Pulmonary artery endothelial cell (primary cell): ENCODE measurements around the gene CAND2. TPM values are rescaled to one million over a fixed set of nuclear protein-coding genes. Genes with fewer than 3 reads are reported as not detected.
"Not testable (repeated sequence)": the region's sequence is repeated elsewhere in the genome, so short reads cannot be mapped to it uniquely, and the experiment has no call there.

ENCODE experiments used
- DNase-seq: peaks from one replicate; pipeline ENCODE4 v3.0.0-alpha.2; 2011; ENCODE audit warnings: low read depth, low spot score
- total RNA-seq: library from RNA; depleted of rRNA; stranded (reverse); fragments of >200 nt; gene quantifications from 2 replicates; pipeline ENCODE4 v1.2.3, GENCODE V29; 2014

CAND2 gene
- total RNA-seq, 1 donor from 2014 or later = 3.3 TPM

DNA sequence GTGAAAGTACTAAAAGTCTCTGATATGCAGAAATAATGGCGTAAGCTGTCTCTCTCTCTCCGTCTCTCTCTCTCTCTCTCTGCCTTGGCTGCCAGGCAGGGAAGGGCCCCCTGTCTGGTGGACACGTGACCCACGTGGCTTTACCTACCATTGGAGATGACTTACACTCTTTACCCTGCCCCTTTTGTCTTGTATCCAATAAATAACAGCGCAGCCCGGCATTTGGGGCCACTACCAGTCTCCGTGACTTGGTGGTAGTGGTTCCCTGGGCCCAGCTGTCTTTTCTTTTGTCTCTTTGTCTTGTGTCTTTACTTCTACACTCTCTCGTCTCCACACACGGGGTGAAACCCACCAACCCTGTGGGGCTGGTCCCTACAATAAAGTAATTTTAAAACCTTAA is 25.2 kb upstream of the CAND2 start:
- DNase-seq = no peak

- no peak for DNase-seq
Observed at GRCh38 chr3:12772462-12772861, 24.0 kb upstream of the CAND2 start.

DNA sequence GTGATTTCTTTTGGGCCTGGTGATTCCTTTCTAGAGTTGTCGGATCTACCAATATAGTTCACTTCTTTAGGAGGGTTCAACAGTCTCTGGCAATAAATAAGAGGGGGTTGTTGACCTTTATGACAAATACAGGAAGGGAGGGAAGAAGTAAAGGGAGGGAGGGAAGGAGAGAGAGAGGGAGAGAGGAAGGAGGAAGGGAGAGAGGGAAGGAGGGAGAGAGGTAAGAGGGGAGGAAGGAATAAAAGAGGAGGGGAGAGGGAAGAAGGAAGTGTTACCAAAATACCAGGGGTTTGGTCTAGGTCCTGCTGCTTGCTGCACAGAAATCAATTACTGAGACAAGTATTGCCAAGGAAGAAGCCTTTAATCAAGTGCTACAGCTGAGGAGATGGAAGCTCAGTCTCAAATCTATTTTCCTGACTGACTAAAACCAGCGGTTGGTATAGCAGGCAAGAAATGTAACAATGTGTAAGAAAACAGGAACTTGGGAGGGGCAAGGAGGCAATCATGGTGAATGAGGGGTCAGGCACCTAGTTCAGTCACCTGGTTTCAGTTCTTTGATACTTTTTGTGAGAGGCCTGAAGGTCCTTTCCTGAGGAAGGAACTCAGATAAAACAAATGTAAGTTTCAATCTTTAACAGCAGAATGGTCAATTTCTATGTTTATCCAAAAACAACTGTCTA is 23.3 kb upstream of the CAND2 start:
- no peak for DNase-seq

- no peak for DNase-seq
Observed at GRCh38 chr3:12773710-12774086, 22.8 kb upstream of the CAND2 start.

- DNase-seq = no peak
Observed at GRCh38 chr3:12774619-12775018, 21.9 kb upstream of the CAND2 start.

GRCh38 chr3:12775226-12775625 is 21.3 kb upstream of the CAND2 start:
- no peak for DNase-seq

DNA sequence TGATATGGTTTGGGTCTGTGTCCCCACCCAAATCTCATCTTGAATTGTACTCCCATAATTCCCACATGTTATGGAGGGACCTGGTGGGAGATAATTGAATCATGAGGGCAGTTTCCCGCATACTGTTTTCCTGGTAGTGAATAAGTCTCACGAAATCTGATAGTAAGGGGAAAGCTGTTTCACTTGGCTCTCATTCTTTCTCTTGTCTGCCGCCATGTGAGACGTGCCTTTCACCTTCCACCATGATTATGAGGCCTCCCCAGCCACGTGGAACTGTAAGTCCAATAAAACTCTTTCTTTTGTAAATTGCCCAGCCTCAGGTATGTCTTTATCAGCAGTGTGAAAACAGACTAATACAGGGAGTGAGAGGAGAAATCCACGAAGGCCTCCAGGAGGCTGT is 20.5 kb upstream of the CAND2 start:
- DNase-seq = not testable (repeated sequence)

DNA sequence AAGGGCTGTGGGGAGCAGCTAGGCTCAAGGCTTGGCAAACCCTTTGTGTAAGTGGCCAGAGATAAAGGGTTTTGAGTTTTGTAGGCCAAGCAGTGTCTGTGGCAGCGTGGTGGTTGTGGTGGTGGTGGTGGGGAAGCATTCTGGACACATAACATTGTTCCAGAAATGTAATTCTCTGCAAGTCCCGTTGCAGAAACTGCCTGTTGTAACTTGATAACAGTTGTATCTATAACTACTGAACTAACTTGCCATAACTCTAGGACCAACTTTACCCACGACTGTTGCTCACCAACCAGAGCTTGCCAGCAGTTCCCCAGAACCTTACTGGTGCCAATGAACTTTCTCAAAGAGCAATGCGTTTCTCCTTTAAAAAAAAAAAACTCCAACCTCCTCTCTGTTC is 19.3 kb upstream of the CAND2 start:
- no peak for DNase-seq

- no peak for DNase-seq
Observed at GRCh38 chr3:12780751-12781150, 15.7 kb upstream of the CAND2 start.

DNA sequence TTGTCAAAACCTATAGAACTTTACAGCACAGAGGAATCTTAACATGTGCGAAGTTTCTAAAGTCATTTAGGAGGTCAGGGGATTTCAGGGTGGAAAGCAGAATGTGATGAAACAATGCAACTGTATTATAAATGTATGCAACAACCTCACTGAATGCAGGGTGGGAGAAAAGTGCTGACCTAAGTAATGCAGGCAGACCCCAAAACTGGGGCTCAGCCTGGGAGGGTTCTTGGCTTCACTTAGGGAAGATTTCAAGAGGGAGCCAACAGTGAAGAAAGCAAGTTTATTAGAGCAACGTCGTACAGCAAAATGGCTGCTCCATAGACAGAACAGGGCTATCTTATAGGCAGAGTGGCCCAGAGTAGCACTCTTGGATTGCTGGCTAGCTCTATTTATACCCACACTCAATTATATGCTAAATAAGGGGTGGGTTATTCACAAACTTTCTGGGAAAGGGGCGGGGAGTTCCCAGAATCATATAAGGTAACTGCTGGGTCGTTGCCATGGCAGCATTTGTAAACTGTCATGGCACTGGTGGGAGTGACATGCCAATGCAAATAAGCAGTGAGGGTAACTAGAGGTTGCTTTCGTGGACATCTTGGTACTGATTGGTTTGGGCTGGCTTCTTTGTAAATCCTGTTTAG is 14.2 kb upstream of the CAND2 start:
- DNase-seq = no peak

- DNase-seq = no peak
Observed at GRCh38 chr3:12785096-12785495, 11.4 kb upstream of the CAND2 start.

GRCh38 chr3:12787346-12787745 is 9.1 kb upstream of the CAND2 start:
- not testable (repeated sequence) for DNase-seq

GRCh38 chr3:12787967-12788690 is 8.4 kb upstream of the CAND2 start:
- DNase-seq = not testable (repeated sequence)

GRCh38 chr3:12791430-12791829 is 5.0 kb upstream of the CAND2 start:
- DNase-seq = no peak

- no peak for DNase-seq
Observed at GRCh38 chr3:12793701-12794100, 2.8 kb upstream of the CAND2 start.

GRCh38 chr3:12797124-12797891 is 828 bp downstream of the CAND2 start:
- DNase-seq = no peak

- DNase-seq = no peak
Observed at GRCh38 chr3:12797892-12798558, 1.5 kb downstream of the CAND2 start.

DNA sequence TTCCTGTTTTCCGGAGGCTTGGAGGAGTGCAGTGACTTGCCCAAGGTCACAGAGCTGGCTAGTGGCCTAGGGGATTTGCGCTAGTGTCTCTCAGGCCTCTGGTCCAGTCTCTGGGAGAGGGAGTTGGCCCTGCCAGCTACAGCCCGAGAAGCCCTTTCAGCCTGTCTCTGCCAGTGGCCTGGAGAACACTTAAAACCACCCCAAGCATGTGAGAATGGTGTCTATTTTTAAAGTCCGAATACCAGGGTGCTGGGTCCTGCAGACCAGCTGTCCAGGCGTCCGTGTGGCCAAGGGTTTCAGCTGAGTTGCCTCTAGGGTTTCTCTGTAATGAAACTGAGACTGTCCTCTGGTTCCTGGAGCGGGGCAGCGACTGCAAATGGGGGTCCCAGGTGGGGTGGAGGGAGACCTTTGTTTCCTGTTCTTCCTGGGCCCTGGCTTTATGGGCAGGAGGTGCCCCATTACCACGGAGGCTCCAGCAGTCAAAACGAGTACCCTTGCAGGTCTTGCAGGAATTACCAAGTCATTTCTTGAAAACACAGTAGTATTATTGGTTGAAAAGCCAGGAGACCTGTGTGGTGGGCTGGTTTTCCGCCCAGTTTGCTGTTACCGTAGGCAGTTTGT is 2.2 kb downstream of the CAND2 start:
- no peak for DNase-seq

GRCh38 chr3:12799525-12800440 is 3.3 kb downstream of the CAND2 start:
- no peak for DNase-seq

DNA sequence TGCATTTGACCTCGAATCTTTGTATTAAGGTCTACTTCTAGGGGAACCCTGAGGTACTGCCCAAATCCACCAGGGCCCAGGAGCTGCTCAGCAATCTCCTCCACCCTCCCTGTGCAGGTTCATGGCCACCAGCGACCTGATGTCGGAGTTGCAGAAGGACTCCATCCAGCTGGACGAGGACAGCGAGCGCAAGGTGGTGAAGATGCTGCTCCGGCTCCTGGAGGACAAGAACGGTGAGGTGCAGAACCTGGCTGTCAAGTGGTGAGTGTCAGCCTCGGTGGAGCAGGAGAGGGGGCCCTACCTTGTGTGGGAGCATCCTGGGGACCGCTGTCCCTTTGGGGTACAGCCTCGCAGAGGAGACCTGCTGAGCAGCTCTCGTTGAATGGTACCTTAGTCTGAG is 6.9 kb downstream of the CAND2 start:
- no peak for DNase-seq
